ENCODE data around the gene E2F8. TPM values are rescaled to one million over a fixed set of nuclear protein-coding genes. Genes with fewer than 3 reads are reported as not detected.

Gene E2F8
- polyA plus RNA-seq, 10 donors, result 13.6 to 26.5 (median 19.8) TPM

DNA sequence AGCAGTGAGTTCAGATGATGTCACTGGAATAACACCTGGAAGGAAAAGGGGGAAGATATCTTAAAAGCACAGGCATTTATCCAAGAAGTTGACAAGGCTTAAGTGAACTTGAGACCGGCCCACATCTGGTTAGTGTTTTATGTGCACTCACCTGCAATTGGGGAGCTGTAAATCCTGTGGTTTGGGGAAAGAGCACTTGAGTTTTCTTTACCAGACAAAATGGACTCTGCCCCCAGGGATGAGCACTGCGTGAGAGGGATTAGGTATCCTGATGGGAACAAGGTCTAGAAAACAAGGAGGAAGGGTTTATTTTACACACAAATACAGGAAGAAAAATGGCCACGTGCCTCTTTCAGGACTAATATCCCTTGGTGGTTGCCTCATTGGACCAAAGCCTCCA is 15.2 kb downstream of the E2F8 start:
- DNase-seq, result no peak

DNA sequence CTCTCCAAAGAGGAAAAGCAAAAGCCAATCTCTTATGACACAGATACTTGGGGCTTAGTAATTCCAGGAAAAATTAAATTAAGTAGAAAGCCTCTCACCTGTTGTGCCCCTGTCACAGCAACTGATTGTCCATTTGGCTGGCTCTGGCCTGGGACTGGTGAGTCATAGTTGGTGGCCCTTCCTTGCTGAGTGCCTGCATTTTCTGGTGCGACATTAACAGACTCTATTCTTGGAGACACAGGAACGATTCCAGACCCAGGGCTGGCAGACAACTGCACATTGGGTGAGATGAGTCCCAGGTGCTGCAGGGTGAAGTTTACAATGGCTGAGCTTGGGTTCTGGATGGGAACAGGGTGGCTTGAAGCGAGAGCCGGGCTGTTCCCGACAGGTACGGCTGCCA is 15.6 kb downstream of the E2F8 start:
- no peak for DNase-seq

DNA sequence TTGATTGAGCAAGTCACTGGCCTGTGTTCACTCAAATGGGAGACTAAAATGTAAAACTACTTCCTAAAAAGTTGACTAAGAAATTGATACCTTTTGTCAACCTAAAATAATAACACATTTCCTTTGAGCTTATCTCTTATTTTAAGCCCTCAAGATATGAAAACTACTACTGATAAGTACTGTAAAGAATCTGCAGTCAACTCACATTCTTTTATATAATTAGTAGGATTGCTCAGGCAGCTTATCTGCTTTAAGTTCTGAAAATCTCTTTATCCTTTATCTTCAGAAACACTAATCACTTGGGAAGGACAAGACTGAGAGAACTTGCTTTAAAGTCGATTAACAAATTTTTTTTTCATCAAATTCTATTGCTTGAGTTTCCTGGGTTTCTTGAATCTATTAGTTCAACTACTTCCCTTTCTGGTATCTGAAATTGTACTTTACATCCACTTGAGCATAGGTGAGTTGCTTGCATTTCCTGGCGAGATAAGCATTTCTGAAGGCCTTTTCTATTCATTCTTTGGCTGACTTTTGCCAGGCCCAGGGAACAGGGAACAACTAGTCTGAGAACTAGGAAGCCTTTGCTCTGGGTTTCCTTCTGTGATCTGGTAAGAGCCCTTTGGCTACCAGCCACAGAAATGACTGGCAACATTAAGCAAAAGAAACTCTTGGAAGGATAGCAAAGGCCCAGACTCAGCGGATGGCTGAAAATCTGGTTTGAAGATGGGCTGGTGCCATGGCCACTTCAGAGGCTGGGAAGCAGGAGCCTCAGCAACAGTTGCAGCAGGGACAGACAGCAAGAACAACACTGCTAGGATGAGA is 19.6 kb downstream of the E2F8 start:
- DNase-seq, result no peak

DNA sequence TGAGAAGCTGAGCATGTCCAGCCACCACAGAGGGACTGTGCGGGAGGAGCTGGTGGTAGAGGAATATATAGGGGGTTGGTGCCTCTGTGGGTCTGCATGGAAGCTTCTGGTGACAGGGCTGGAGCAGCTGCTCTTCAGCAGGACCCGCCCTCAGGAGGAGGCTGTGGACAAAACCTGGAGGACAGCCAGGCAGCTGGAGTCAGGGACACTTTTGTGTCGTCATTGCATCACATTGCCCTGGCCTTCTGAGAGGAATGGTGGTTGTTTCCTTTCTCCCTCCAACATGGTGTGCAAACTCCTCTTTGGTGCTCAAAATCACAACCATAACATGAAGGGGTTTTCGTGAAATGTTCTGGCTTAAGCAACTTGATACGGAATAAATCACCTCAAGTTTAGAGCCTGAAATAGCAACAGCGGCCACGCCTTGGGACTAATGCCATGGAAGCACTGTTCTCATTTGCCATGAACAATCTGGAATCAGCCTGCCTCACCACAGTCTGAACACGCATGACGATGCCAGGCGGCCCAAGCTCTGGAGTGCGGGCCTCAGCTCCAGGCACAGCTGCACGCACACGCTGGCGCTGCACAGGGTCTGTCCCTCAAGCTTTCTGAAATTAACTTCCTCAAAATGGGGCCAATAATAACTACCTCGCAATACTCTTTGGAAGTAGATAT is 21.8 kb downstream of the E2F8 start:
- DNase-seq, result peak; percentile 73 to 82 (median 81)

DNA sequence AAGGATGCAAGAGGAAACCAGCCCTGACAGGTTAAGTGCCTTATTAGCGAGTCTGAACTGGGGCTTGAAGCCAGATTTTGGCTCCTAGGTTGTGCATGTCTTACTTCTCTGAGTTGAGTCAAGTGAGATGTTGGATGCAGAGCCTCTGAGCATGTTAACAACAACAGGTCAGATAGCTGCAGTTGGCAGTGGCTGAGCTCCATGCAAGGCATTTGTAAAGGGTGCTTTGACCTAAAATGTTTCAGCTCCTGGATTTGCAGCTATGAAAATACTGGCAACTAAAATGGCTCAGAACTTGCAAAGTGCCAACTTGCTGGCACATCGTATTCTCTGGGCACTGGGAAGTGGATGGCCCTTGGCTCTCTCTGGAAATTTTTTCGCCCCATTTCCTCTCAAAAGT is 22.5 kb downstream of the E2F8 start:
- DNase-seq, result no peak

DNA sequence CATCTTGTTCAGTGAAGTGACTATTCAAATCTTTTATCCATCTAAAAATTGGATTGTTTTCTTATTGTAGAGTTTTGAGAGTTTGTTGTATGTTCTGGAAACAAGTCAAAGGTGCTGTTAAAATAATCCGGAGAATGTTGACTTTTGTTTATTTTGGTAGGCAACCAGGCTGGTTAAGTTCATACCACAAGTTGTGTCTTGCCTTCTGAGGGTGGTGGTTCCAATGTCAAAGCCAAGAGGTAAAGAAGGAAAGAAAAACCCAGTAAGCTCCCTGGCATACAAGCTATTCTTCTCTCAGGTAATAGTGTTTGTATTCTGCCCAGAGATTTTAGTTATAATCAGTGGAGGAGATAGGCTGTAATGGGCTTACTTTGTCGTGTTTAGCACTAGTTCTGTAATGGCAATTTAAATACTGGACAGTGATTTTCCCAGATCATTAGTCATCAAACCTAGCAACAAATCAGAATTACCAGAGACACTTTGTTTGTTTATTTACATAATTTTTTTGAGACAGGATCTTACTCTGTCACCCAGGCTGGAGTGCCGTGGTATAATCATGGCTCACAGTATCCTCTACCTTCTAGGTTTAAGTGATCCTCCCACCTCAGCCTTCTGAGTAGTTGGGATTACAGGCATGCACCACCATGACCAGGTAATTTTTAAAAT is 23.9 kb downstream of the E2F8 start:
- DNase-seq, result no peak

DNA sequence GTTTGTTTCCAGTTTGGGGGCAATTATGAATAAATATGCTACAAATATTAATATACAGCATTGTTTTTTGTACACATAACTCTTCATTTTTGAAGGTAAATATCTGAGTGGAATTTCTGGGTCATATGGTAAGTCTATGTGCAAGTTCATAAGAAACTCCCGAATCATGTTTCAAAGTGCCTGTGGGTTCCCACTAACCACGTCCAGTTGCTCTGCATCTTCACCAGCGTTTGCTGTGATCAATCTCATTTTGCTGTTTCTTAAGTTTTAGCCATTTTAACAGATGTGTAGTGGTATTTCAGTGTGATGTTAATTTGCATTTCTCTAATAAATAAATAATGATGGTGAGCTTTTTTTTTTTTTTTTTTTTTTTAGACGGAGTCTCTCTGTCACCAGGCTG is 24.7 kb downstream of the E2F8 start:
- no peak for DNase-seq

DNA sequence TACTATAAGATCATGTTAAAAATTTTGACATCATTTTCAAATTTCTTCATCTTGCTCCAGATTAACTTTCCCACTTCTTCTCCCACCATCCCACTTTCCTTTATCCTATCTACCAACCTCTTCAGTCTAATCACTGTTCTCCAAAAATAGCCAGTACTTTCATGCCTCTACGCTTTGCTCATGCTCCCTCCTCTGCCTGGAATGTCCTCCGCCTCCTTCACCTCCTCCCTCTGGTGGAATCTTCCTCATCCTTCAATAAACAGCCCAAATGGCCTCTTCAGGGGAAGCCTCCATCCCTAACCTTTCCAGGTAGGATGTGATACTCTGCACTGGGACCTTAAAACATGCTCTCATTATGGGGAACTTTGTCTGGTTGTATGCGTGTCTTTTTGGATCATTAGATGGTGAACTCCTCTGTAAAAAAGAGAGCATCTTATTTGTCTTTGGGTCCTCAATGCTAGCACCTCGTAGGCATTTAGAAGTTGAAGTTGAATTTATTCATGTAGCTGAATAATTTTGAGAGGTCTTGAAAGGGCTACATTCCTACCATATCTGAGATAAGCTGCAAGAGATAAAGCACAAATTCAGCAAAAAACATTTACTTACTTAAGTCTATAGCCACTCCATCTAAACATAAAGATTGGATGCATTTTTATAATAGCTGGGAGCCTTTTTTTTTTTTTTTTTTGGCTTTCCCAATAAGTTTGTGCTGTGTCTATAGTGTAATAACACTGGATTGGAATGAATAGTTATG is 31.0 kb downstream of the E2F8 start:
- DNase-seq, result no peak

DNA sequence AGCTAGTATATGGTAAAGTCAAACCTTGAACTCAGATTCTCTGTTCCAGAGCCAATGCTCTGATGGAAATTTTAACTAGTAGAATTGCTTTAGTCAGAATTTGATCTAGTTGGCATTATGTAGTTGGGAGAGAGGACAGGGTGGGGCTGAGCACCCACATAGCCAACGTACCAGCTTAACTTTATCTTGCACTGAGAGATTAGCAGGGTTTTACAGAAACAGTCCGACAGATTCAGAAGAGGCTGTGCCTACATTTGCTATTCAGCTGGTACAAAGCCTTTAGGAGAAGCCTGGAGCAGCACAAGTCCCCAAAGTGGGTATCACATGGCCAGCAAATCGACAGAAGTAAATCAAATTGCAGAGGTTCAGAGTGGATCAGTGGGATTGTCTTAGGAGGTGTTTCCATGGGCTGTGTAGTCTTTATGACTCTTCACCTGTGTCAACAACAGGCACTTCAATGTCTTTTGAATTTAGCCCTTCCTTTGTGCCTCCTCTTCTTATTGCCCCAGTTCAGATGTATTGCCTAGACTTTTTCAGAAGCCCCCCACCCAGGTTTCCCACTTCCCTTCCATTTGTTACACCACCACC is 31.7 kb downstream of the E2F8 start:
- DNase-seq, result no peak

DNA sequence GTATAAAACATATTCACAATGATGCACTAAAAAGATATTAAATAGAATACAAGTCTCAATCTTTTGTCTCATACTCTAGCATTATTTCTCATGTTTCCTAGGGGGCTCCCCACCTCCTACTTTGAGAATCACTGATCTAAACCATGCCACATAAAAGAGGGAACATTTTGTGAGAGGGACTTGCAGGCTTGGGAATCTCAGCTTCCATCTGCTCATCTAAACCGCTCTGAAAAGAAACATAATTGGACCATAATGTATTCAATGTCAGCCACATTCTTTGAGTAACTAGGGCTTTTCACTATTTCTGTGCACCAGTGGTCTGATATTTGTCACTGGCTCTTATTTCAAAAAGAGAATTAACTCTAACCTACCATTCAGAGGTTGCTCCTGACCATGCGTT is 32.6 kb downstream of the E2F8 start:
- no peak for DNase-seq

DNA sequence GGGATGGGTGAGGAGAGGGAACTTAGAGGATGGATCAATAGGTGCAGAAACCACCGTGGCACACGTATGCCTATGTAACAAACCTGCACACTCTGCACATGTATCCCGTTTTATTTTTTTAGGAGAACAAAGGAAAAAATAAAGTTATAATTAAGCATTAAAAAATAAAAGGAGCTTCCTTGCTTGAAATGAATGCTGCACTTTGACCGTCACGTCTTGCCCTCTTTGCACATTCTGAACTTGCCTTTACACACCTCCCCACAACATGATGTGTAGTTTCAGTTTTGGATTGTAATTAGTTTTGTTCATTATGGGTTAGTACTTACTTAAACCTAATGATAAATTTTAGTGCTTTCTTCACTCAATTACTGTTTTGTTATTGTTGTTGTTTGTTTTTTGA is 35.9 kb downstream of the E2F8 start:
- no peak for DNase-seq

DNA sequence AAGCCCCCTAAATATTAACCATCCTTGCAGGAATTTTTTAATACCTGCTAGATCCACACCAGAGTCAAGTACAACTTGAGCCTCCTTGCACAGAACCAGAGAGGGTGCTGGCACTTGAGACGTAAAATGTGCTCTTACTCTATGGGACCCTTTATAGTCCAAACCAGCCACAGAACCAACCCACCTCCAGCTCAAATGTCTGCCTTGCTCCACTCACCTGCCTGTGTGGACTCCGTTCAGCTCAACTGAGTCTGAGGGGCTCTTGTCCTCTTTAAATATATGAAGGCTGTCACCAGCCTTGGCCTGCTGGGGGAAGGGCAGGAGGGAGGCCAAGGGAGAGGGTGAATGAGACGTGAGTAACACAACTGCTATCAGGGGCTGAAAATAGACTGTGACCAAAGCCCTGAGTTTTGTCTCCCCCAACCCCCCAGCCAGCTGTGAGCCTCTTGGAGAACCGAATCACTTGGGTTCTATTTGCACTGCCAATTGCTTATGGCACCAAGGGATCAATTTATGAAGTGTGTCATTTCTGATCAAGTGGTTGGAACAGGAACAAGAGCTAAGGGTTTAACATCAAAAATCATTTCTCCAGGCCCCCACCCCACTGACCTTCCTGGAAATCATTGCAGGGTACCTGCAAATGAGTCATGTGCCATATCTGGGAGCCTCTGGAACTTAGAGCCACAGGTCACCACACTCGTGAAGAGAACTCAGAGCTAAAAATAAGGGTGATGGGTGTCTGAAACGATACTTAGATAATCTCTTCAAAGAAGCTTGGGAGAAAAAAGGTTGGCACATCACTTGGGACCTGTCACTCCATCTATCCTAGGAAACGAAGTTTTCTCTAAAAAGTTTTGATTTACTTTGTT is 38.8 kb downstream of the E2F8 start, which contains the start of gene CSRP3:
Gene CSRP3, minus strand, starts transcription at position 247 of the 869 bp plus-strand sequence. CDS start 9,535 bp downstream, outside the sequence.
- peak; percentile 23 to 59 (median 47) for DNase-seq

DNA sequence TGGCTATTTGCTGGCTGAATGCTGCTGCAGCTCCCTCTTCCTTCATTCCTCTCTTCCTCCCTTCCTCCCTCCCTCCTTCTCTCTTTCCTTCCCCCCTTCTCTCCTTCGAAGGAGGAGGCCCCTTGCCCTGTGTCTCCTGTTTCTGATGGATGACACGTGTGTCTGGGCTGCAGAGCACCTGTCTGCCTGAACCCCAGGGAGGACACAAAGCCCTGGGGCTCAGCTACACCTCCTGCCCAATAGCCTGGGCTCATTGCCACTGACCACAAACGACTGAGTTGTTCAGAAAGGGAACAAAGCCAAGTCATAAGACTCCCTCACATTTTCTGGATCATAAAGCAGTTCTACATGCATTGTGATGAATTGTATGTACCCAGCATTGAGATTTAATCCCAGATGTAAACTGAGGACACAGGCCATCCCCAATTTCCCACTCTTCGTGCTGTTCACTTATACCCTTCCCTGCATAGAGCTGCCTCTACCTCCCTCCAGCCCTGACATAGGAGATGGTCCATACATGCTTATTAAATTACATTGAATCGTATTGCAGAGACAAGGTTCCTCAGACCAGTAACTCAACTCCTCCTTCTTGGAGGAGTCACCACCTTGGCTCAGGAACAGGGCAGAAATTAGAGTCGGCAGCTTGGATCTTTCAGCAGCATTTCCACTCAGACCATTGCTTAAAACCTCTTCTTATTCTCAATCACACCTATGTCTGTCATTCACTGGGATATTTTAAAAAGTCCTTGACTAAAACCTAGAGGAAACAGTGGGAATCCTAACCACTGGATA is 40.1 kb downstream of the E2F8 start:
- peak in 2 of 3 donors; percentile 50 to 58 for DNase-seq

DNA sequence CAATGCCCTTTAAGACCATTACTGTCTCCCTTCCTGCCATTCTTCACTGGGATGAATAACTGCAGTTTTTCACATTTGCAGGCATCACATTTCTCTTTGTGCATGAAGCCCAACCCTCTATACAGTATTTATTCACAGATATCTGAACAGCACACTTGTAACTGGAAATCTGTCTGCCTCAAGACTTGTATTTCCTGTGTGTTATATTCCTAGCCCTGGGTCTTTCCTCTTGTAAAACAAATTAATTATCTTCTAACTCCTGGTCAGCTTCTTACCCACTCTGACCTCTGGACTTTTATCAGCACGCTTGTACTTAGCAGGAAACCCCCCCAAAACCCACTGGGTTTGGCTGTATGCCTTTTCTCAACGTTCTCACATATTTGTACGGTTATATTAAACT is 41.0 kb downstream of the E2F8 start:
- DNase-seq, result peak in 1 of 3 donors; percentile 27

DNA sequence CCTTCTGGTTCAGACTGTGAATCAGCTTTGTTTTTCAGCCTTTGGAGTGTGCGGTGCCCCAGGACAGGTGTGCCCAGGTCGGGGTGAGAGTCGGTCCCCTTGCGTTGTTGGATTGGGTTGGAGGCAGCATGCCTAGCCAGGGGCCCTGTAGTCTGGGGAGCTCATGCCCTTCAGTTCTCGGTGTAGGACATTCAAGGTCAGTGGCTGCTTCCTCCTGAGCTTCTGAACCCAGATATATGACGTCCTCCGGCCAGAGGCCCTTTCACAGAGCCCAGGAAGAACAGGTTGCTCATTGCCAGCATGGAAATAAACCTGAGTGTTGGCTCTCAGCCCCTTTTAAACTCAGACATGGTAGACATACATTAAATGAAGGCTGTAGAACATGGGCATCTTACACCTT is 41.7 kb downstream of the E2F8 start:
- DNase-seq, result no peak

DNA sequence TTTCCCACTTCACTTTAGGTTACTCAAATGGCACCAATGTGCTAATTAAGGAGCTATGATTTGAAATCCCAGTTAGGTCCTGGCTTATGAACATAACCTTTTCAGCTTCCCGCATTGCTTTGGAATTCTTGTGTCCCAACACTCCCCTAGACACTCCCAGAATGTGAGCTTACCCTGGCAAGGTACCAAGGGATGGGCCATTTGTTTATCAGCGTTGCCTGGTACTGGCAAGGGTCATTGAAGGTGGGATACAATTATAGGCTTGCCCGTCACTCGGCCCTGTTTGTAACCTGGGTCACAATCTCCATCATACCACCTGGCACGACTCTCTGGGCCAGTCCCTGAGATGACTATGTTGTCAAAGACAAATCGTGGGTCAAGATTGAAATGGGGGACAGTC is 44.3 kb downstream of the E2F8 start:
- DNase-seq, result peak in 2 of 3 donors; percentile 26 to 66

DNA sequence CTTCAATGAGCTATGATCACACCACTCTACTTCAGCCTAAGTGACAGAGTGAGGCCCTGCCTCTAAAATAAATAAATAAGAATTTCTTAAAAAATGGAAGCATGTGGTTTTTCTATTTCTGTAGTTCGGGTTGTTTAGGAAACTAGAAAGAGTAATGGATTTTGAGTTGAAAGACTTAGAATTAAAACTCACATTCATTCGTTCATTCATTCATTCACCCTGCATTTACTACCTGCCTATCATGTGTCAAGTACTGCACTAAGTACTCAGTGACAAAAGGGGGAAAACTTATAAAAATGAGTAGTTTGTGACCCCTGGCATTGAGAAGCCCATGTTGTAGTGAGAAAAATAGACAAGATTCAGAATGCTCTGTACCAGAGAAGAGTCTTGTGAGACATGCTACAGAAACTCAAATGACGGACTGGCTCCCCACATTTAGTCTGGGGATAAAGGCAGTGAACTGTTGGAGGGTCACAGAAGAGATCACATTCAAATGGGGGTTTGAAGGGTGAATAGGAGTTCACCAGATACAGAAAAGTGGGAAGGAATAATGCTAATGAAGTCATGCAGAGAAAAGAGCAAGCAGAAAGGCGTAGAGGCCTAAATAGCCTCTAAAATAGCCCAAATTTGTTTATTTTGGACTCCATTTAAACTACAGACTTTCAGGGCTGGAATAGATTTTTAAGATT is 46.0 kb downstream of the E2F8 start:
- DNase-seq, result no peak

DNA sequence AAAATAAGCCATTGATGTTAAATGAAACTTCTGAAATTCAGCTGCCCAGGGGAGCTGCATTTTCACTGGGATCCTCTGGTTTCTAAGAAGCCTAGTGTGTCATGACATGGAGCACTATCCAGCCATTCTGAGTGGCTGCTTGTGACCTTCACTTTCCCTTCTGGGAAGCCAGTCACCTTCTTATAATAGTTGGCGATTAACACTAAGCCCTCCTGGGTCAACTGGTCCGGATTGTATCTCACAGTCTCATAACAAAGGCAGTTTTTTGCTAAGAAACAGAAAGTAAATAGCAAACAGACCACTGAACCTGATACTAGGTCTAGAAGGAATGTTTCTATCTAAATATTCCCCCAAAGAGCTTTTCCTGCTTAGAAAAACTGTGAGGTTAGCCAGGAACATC is 46.8 kb downstream of the E2F8 start:
- no peak for DNase-seq
